HepG2 (cell line): Measurements from ENCODE around the gene PPP3R1. TPM values are rescaled to one million over a fixed set of nuclear protein-coding genes. Genes with fewer than 3 reads are reported as not detected.
A peak's percentile ranks its signal among the peaks of the same experiment; 100 is the strongest.

Experiments
- HMGA1 ChIP-seq: sonication (generic); formaldehyde crosslinking; conservative IDR thresholded peaks from 2 replicates; pipeline ENCODE4 v1.4.0; 2020; ENCODE audit warnings: missing genetic modification reagents
- NAIF1 ChIP-seq: sonication (generic); formaldehyde crosslinking; IDR thresholded peaks from 2 replicates; pipeline ENCODE4 v1.5.0; 2020; ENCODE audit warnings: mild to moderate bottlenecking, missing genetic modification reagents, borderline replicate concordance
- TCF12 ChIP-seq, 2 experiments: fragments of 450-650 bp in 1 of 2; sonication (generic) in 1 of 2; formaldehyde crosslinking in 1 of 2; IDR thresholded peaks; 2 replicates each; pipeline versions ENCODE4 v1.6.1 to v1.8.0; 2017 to 2022; ENCODE audit warnings: antibody characterized with exemption in 1 of 2, mild to moderate bottlenecking in 1 of 2, missing genetic modification reagents in 1 of 2, moderate library complexity in 1 of 2
- TEAD2 ChIP-seq: sonication (generic); formaldehyde crosslinking; IDR thresholded peaks from 2 replicates; pipeline ENCODE4 v1.9.0; 2021; ENCODE audit warnings: missing genetic modification reagents
- ZFP82 ChIP-seq: sonication (generic); formaldehyde crosslinking; IDR thresholded peaks from 2 replicates; pipeline ENCODE4 v1.5.1; 2020; ENCODE audit warnings: mild to moderate bottlenecking, missing genetic modification reagents, borderline replicate concordance
- ZFYVE20 ChIP-seq: sonication (generic); formaldehyde crosslinking; IDR thresholded peaks from 2 replicates; pipeline ENCODE4 v1.8.0; 2023; ENCODE audit warnings: low read depth, mild to moderate bottlenecking, moderate library complexity, missing genetic modification reagents, borderline replicate concordance
- ZIK1 ChIP-seq: sonication (generic); formaldehyde crosslinking; IDR thresholded peaks from 2 replicates; pipeline ENCODE4 v1.5.0; 2020; ENCODE audit warnings: mild to moderate bottlenecking, low read depth, missing genetic modification reagents, borderline replicate concordance
- ZNF138 ChIP-seq: sonication (generic); formaldehyde crosslinking; IDR thresholded peaks from 2 replicates; pipeline ENCODE4 v1.5.0; 2020; ENCODE audit warnings: mild to moderate bottlenecking, low read depth, missing genetic modification reagents
- ZNF296 ChIP-seq: sonication (generic); formaldehyde crosslinking; conservative IDR thresholded peaks from 2 replicates; pipeline ENCODE4 v1.5.0; 2020; ENCODE audit warnings: mild to moderate bottlenecking, missing genetic modification reagents
- ZNF335 ChIP-seq: sonication (generic); formaldehyde crosslinking; IDR thresholded peaks from 2 replicates; pipeline ENCODE4 v1.4.0; 2020; ENCODE audit warnings: missing genetic modification reagents
- ZNF367 ChIP-seq: sonication (generic); formaldehyde crosslinking; IDR thresholded peaks from 2 replicates; pipeline ENCODE4 v1.4.0; 2020; ENCODE audit warnings: missing genetic modification reagents, borderline replicate concordance
- ZNF556 ChIP-seq: sonication (generic); formaldehyde crosslinking; IDR thresholded peaks from 2 replicates; pipeline ENCODE4 v1.4.0; 2020; ENCODE audit warnings: mild to moderate bottlenecking, missing genetic modification reagents, borderline replicate concordance
- ZNF629 ChIP-seq: sonication (generic); formaldehyde crosslinking; conservative IDR thresholded peaks from 2 replicates; pipeline ENCODE4 v1.5.0; 2020; ENCODE audit warnings: missing genetic modification reagents
- ZNF709 ChIP-seq: sonication (generic); formaldehyde crosslinking; IDR thresholded peaks from 2 replicates; pipeline ENCODE4 v1.5.0; 2020; ENCODE audit warnings: mild to moderate bottlenecking, missing genetic modification reagents
- ZSCAN21 ChIP-seq: sonication (generic); formaldehyde crosslinking; IDR thresholded peaks from 2 replicates; pipeline ENCODE4 v1.8.0; 2022; ENCODE audit warnings: mild to moderate bottlenecking, missing genetic modification reagents, moderate library complexity, borderline replicate concordance
- polyA plus RNA-seq, 8 experiments: library from polyadenylated mRNA; depleted of rRNA in 3 of 8; stranded (reverse) in 7 of 8; unstranded in 1 of 8; fragments of >200 nt; fragmentation: Illumina TruSeq in 4 of 8; extraction: Trizol in 4 of 8; gene quantifications; 2 replicates each; pipeline versions ENCODE4 v1.2.1 to v1.2.3, GENCODE V29; 2011 to 2016; ENCODE audit warnings: low read depth in 4 of 8, missing spikeins in 1 of 8, mixed read lengths in 1 of 8; ENCODE audit not compliant: insufficient read depth in 1 of 8
- total RNA-seq, 5 experiments: library from RNA; depleted of rRNA; stranded (reverse); fragments of >200 nt; fragmentation: Illumina TruSeq; extraction: Trizol; gene quantifications; 2 replicates each; pipeline ENCODE4 v1.2.3, GENCODE V29; 2016; ENCODE audit warnings: low read depth in 1 of 5
- TF ChIP-seq, protein P1 (sequence below): sonication (generic); formaldehyde crosslinking; IDR thresholded peaks from 2 replicates; pipeline ENCODE4 v1.4.0; 2020; ENCODE audit warnings: missing genetic modification reagents, borderline replicate concordance
- TF ChIP-seq, protein P2 (sequence below): sonication (generic); formaldehyde crosslinking; IDR thresholded peaks from 2 replicates; pipeline ENCODE4 v1.4.0; 2020; ENCODE audit warnings: low read depth, mild to moderate bottlenecking, missing genetic modification reagents
- TF ChIP-seq, protein P3 (sequence below): sonication (generic); formaldehyde crosslinking; IDR thresholded peaks from 2 replicates; pipeline ENCODE4 v1.8.1; 2023; ENCODE audit warnings: mild to moderate bottlenecking, missing genetic modification reagents
- TF ChIP-seq, protein P4 (sequence below): IDR thresholded peaks from 2 replicates; pipeline ENCODE4 v1.6.1; 2016; ENCODE audit warnings: low read depth

Gene PPP3R1
- total and polyA plus RNA-seq, 2 of the 13 experiments (the other 11 are each of a cell fraction or from before 2014, with no cell fraction given), result 11.6 to 25.7 TPM

DNA sequence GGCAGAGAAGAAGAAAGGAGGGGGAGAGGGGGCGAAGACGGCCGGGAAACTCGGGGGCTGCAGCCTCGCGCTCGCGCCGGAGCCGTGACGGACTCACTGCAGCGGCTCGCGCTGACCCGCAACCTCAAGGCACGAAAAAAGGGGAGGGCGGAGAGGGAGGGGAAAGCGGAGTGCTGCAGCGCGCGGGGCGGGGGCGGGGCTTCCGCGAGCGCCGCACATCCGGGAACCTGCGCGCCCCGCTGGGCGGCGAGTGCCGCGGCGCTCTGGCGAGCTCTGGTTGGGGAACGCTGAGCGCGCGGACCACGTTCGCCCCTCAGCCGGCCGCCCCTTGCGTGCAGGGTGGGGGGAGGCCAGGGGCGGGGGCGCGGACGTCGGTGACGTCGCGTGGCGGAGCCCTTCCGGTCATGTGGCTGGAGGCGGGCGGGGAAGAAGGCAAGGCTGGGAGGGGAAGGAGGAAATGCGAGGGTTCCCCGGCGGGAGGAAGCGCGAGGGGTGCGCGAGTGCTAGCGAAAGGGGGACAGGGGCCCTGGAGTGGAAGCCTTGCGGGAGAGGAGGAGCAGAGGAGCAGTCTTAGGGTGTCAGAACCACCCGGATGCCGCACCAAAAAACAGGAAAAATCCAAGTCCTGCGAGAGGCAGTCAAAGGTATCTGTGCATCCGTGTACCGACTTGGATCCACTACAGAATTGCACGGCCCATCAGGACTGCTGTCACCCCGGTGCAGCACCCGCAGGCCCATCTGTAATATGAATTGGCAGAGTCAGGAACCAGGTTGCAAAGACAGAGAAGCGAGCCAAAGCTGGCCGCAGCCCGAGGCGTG is at the start of gene PPP3R1 (continued):
- TF ChIP-seq, protein P1, sequence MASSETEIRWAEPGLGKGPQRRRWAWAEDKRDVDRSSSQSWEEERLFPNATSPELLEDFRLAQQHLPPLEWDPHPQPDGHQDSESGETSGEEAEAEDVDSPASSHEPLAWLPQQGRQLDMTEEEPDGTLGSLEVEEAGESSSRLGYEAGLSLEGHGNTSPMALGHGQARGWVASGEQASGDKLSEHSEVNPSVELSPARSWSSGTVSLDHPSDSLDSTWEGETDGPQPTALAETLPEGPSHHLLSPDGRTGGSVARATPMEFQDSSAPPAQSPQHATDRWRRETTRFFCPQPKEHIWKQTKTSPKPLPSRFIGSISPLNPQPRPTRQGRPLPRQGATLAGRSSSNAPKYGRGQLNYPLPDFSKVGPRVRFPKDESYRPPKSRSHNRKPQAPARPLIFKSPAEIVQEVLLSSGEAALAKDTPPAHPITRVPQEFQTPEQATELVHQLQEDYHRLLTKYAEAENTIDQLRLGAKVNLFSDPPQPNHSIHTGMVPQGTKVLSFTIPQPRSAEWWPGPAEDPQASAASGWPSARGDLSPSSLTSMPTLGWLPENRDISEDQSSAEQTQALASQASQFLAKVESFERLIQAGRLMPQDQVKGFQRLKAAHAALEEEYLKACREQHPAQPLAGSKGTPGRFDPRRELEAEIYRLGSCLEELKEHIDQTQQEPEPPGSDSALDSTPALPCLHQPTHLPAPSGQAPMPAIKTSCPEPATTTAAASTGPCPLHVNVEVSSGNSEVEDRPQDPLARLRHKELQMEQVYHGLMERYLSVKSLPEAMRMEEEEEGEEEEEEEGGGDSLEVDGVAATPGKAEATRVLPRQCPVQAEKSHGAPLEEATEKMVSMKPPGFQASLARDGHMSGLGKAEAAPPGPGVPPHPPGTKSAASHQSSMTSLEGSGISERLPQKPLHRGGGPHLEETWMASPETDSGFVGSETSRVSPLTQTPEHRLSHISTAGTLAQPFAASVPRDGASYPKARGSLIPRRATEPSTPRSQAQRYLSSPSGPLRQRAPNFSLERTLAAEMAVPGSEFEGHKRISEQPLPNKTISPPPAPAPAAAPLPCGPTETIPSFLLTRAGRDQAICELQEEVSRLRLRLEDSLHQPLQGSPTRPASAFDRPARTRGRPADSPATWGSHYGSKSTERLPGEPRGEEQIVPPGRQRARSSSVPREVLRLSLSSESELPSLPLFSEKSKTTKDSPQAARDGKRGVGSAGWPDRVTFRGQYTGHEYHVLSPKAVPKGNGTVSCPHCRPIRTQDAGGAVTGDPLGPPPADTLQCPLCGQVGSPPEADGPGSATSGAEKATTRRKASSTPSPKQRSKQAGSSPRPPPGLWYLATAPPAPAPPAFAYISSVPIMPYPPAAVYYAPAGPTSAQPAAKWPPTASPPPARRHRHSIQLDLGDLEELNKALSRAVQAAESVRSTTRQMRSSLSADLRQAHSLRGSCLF (CRISPR knock-in tag), result no peak
- TF ChIP-seq TEAD2 (CRISPR knock-in tag), result no peak
- TF ChIP-seq, protein P2, sequence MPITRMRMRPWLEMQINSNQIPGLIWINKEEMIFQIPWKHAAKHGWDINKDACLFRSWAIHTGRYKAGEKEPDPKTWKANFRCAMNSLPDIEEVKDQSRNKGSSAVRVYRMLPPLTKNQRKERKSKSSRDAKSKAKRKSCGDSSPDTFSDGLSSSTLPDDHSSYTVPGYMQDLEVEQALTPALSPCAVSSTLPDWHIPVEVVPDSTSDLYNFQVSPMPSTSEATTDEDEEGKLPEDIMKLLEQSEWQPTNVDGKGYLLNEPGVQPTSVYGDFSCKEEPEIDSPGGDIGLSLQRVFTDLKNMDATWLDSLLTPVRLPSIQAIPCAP (CRISPR knock-in tag), result 0 out of 2 replicates have a peak, but pooled peaks have one; percentile 39
- no peak for TF ChIP-seq HMGA1 (CRISPR knock-in tag)
- peak; percentile 87; the same call in 1 of the 2 replicates for TF ChIP-seq ZSCAN21 (CRISPR knock-in tag)
- TF ChIP-seq, protein P3, sequence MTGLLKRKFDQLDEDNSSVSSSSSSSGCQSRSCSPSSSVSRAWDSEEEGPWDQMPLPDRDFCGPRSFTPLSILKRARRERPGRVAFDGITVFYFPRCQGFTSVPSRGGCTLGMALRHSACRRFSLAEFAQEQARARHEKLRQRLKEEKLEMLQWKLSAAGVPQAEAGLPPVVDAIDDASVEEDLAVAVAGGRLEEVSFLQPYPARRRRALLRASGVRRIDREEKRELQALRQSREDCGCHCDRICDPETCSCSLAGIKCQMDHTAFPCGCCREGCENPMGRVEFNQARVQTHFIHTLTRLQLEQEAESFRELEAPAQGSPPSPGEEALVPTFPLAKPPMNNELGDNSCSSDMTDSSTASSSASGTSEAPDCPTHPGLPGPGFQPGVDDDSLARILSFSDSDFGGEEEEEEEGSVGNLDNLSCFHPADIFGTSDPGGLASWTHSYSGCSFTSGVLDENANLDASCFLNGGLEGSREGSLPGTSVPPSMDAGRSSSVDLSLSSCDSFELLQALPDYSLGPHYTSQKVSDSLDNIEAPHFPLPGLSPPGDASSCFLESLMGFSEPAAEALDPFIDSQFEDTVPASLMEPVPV (CRISPR knock-in tag), result no peak
- peak; percentile 64; the same call in 1 of the 2 replicates for TF ChIP-seq ZNF709 (CRISPR knock-in tag)
- no peak for TF ChIP-seq TCF12 (IDR thresholded peaks at IDR 0.05)
- no peak for TF ChIP-seq TCF12 (CRISPR knock-in tag; IDR thresholded peaks at IDR 0.05)
- TF ChIP-seq NAIF1 (CRISPR knock-in tag), result peak; percentile 53; the same call in 1 of the 2 replicates
- peak; percentile 93 for TF ChIP-seq ZNF335 (CRISPR knock-in tag)
- no peak for TF ChIP-seq ZNF367
- no peak for TF ChIP-seq ZNF296 (CRISPR knock-in tag)
- 0 out of 2 replicates have a peak, but pooled peaks have one; percentile 48 for TF ChIP-seq ZIK1 (CRISPR knock-in tag)
- TF ChIP-seq ZNF138 (CRISPR knock-in tag), result peak; percentile 85
- TF ChIP-seq ZNF556 (CRISPR knock-in tag), result peak; percentile 52; the same call in 1 of the 2 replicates
- TF ChIP-seq ZNF629, result no peak
- TF ChIP-seq, protein P4, sequence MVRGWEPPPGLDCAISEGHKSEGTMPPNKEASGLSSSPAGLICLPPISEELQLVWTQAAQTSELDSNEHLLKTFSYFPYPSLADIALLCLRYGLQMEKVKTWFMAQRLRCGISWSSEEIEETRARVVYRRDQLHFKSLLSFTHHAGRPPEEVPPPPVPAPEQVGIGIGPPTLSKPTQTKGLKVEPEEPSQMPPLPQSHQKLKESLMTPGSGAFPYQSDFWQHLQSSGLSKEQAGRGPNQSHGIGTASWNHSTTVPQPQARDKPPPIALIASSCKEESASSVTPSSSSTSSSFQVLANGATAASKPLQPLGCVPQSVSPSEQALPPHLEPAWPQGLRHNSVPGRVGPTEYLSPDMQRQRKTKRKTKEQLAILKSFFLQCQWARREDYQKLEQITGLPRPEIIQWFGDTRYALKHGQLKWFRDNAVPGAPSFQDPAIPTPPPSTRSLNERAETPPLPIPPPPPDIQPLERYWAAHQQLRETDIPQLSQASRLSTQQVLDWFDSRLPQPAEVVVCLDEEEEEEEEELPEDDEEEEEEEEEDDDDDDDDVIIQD (CRISPR knock-in tag), result peak; percentile 79
- TF ChIP-seq ZFP82 (CRISPR knock-in tag), result peak; percentile 97
- TF ChIP-seq ZFYVE20 (CRISPR knock-in tag), result peak; percentile 78; the same call in 1 of the 2 replicates
